T-helper 2 cell (primary cell): ENCODE data around the gene KMT2B.

Source experiments
- DNase-seq, 5 experiments: peaks; one replicate each; pipeline versions ENCODE4 v3.0.0 to v3.0.0-alpha.2; 2012 to 2022

The KMT2B gene

DNA sequence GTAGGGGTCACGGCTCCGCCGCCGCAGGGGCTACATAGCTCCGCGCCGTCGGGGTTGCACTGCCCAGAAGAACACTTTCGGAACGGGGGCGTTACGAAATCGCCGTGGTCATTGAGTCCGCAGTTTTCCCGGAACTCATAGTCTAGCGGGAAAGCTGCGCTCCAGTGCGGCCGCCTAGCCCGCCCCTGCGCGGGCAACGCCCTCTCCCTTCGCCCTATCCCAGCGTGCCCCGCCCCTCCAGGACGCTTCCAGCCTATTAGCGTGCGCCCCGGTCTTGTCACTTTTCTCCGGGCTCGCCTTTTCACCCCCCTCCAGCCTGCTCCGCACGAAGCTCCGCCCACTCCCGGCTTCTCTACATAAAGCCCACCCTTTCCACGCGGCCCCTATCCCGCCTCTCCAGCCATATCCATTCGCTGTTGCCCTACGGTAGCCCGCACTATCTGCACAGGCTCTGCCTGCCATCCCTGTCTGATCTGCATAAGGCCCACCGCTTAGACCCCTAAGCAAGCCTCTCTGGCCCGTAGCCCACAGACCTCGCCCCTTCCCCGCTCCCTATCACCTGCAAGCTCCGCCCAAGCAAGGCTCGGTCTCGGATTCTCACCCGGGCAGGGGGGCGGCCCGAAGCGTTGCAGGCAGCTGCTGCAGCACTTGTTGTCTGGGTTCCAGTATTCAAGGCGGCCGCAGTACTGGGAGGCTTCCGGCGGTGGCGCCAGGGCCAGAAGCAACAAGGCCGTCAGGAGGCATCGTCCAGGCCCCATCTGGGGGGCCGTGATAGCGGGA lies 22.8 kb downstream of the KMT2B start:
- DNase-seq, result peak; percentile 88 to 97 (median 94)

DNA sequence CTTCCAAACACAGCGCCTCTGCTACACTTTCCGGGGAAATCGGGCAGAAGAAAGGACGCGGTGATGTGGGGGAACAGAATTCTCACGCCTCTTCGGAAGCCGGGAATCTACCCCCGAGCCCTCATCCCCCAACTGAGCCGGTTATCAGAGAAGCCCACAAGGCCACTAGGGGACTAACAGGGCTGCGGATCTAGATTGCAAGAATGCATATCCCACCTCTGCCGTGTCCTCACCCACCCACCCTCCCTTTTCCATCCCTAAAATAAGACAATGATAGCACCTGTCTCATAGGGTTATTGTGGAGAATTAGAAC lies 23.4 kb downstream of the KMT2B start:
- DNase-seq, result no peak

- DNase-seq, result peak in 4 of 5 experiments; percentile 49 to 88 (median 57)
These were observed 24.4 kb downstream of the KMT2B start, which contains the start of gene IGFLR1 for GRCh38 chr19:35742121-35742724. TSS of gene IGFLR1 (minus strand) at chr19:35742452. CDS start at chr19:35741180, 1,272 bp downstream.

DNA sequence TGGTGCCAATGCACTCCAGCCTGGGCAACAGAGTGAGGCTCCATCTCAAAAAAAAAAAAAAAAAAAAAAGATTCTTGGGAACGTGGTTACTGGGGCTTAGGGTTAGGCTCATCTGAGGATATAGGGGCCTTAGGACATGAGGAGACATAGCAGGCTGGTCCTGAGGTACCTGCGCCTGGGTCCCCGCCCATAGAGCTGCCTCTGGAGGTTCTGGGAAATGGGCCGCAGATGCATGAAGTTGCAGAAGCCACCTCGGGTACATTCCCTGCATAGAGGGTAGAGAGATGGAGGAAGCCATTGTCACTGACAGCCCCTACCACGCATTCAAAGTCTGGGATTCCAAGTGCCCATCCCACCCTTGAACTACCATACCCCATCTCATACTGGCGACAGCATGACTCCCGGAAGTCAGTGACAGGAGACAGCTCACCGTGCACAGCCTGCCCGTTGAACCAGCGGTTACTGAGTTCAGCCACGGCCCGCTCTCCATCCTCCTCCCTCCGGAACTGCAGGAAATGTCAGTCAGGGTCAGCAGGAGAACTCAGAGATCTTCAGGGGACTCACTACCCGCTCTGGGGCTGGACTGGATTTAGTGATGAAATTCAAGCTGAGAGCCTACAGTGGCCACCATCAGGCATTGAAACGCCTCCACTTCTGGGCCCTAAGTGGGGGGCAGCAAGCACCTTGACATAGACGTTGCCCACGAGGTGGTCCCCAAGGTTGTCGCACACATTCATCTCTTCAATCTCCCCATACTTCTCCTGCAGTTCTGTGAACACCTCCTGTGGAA lies 26.0 kb downstream of the KMT2B start:
- DNase-seq, result no peak

- DNase-seq, result peak; percentile 78 to 96 (median 91)
These were observed 26.9 kb downstream of the KMT2B start for GRCh38 chr19:35744430-35745327.

- DNase-seq, result peak; percentile 88 to 99 (median 95)
These were observed 27.7 kb downstream of the KMT2B start, which contains the start of the genes PSENEN and U2AF1L4 for GRCh38 chr19:35745328-35746086. TSS of gene PSENEN (plus strand) at chr19:35745651. CDS start at chr19:35745931, 280 bp downstream. TSS of gene U2AF1L4 (minus strand) at chr19:35745418. CDS start at chr19:35745391, 27 bp downstream.

DNA sequence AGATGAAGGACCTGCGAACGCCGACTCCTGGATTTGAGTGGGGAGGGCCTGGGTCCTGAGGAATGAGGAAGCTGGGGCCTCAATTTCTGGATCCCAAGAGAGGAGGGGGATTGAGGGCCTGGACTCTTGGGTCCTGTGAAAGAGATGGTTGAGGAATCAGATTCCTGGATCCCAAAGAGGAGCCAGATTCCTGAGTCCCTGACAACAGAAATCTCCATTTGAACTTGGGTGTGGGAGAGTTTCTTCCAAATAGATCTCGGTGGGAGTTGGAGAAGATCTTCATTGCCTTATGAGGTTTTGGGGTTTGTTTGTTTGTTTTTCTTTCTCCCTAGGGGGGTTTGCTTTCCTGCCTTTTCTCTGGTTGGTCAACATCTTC lies 28.3 kb downstream of the KMT2B start:
- DNase-seq, result no peak

GRCh38 chr19:35746531-35746930 lies 28.7 kb downstream of the KMT2B start:
- no peak for DNase-seq

DNA sequence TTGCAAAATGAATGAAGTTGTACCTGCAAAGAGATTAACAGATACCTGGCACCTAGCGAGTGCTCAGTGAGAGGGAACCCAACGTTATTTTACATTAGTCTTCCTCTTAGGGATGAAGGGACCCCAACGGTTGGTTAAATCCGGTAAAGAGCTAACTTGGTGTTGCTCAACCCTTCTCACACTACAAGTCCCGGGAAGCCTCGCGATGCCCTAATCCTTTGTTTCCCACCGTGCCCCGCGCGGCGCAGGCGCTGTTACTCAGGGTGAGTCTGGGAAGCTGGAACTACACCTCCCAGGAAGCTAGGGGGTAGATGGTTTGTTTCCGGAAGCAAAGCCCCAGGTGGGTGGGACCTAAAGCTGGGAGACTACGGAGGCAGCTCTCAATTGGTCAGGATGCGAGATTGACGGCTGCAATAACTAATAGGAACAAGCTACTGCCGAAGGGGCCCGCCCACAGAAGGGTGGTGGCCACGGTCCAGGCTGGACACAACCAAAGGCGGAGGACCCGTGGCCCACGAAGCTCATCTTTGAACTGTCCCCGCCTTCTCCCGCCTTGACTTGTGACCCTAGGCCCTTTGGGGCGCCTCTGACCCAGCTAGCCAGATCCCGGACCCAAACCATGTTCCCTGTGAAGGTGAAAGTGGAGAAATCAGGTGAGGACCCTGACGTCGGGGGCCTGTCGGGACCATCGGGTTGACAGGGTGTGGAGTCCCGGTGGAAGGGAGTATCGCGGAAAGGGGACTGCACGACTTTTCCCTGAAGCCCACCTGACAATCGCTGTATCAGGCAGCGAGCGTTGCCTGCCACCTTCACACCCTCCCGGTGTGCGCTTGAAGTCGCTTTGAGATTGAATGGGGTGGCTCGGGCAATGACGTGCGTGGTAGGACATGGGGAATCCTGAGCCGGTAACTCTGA lies 30.6 kb downstream of the KMT2B start, which contains the start of gene LIN37:
LIN37 (plus strand) TSS at position 471 of the 915 bp plus-strand sequence; CDS start at position 620, 149 bp downstream.
- peak; percentile 96 to 99 (median 98) for DNase-seq

GRCh38 chr19:35750167-35750566 lies 32.4 kb downstream of the KMT2B start:
- DNase-seq, result no peak

GRCh38 chr19:35751839-35752745 lies 34.3 kb downstream of the KMT2B start:
- no peak for DNase-seq

- DNase-seq, result no peak
These were observed 35.0 kb downstream of the KMT2B start for GRCh38 chr19:35752746-35753350.

- no peak for DNase-seq
These were observed 36.0 kb downstream of the KMT2B start for GRCh38 chr19:35753634-35754369.

DNA sequence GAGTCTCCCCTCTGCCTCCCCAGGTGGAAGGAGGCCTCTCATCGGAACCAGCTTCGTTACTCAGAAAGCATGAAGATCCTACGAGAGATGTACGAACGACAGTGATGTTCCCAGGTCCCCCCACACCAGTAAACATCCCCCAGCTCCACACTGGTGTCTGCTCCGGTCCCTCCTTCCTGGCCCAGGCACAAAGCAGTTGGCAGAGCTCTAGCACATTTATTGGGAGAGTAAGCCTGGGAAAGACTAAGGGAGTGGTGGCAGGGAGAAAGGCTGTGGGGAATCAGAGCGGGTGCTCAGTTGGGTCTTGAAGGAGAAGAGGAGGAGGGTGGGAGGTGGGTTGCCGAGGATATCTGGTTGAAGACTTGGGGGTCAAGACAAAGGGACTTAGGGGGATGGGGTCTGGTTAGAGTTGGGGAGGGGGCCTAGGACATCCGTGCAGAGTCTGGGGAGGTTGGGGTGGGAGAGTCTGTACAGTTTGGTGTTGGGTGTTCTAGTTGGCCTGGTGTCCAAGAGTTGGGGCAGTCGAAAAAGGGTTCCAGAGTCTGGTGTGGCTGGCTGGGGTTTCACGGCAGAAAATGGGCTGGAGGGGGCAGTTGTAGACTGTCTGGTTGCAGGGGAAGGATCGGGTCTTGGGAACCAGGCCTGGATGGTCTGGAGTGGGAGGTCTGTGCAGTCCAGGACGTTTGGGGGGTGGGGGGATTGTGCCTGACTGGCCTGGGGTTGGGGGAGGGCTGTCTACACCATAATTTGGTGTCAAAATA lies 36.7 kb downstream of the KMT2B start:
- no peak for DNase-seq

DNA sequence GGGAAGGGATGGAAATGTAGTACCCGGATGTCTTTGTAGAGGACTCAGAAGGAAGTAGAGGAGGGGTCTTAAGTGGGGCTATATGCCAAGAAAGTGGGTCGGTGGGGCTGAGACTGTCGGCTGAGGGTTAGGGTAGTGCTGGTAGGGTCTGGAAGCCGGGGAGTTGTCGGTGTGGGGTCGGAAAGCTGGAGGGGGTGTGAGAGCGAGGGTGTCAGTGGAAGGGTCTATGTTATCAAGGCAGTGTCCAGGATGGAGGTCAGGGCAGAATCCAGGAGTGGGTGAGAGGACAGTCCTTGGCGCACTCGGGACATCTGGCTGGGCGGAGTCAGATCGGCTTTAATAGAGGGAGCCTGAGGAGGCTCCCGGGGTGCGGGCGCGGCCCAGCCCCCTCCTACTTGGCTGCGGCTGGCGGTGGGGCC lies 37.3 kb downstream of the KMT2B start:
- DNase-seq, result no peak

- DNase-seq, result peak; percentile 11 to 77 (median 33)
These were observed 38.0 kb downstream of the KMT2B start for GRCh38 chr19:35755550-35756376.
